Embryonic facial prominence (tissue), 1 donor: ENCODE results near the gene DNAJC5.

Experiments used
- DNase-seq: peaks from one replicate; pipeline ENCODE4 v3.0.0-alpha.2; 2016; ENCODE audit errors: extremely low spot score

DNAJC5 gene

DNA sequence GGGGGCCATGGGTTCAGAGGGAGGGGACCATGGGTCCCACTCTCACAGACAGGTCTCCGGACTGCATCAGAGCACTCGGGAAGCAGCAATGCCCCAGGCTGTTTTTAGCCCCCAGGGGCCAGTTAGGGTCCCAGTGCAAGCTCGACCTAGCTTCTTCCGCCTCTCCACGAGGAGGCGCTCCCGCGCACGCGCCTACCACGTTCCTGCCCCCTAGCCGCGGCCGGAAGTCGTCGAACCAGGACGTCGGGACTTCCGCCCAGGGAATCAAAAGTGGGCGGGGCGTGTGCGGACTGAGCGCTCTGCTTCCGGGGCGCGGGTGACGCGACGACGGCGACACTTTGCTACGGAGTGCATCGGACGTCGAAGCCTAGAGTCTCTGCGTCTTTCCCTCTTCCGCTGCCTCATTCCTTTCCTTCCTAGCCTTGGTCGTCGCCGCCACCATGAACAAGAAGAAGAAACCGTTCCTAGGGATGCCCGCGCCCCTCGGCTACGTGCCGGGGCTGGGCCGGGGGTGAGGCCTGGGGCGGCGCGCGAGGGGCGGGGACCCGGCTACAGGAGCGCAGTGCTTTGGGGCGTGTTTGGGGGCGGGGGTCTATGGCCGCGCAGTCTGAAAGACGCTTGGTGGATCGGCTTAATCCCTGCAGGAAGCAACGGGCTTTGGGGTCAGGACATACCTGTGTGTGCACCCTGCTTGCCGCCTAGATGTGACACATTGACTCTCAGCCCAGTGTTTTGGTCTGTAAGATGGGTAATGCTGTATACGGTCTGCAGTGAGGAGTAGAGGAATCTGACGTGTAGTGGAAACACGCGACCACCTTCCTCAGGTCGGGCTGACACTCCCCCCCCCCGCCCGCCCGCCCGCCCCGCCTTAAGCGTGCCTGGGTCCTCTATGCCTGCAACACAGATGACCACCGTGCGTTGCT is 86.1 kb downstream of the DNAJC5 start, which contains the start of gene PRPF6:
PRPF6 (plus strand) TSS at position 327 of the 923 bp plus-strand sequence; CDS start at position 441, 114 bp downstream.
- peak; percentile 88 for DNase-seq

DNA sequence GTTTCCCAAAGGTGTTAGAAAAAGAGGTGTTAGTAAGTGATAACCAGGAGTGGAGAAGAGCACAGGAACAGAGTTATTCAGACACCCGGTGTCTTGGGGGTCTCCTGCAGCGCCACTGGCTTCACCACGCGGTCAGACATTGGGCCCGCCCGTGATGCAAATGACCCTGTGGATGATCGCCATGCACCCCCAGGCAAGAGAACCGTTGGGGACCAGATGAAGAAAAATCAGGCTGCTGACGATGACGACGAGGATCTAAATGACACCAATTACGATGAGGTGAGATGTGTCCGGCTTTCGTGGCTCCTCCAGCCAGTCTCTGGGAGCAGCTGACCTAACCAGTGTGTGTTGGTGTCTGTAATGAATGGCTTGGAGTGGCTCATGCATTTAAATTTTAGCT is 88.0 kb downstream of the DNAJC5 start:
- DNase-seq: no peak
